Amniotic stem cell (primary cell): ENCODE results near the gene LRMDA.

Source experiments
- DNase-seq: peaks from one replicate; lab custom pipeline; 2025; lab: John Stamatoyannopoulos, UW

LRMDA gene

GRCh38 chr10:75646218-75646915 lies 214.9 kb downstream of the LRMDA start:
- DNase-seq, result no peak

- DNase-seq, result no peak
Observed at GRCh38 chr10:75646916-75647315, 215.5 kb downstream of the LRMDA start.

- DNase-seq, result no peak
Observed at GRCh38 chr10:75647675-75648074, 216.3 kb downstream of the LRMDA start.

DNA sequence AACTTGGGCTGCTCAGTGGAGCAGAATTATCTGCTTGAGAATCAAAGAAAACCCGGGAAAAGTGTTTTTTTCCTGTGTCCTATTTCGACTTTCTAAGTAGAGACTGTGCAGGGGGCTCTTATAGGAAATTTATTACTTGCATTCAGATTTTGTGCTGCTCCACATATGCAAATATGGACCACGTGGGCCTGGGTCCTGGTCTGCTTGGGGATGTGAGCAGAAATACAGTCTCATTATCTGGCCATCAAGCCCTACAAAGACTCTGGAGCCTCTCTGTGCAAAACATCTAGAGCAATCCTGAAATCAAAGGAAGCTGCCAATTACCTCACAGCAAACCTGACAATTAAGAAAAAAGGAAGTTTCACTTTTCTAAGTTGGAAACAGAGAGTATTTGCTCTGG lies 216.9 kb downstream of the LRMDA start:
- no peak for DNase-seq

DNA sequence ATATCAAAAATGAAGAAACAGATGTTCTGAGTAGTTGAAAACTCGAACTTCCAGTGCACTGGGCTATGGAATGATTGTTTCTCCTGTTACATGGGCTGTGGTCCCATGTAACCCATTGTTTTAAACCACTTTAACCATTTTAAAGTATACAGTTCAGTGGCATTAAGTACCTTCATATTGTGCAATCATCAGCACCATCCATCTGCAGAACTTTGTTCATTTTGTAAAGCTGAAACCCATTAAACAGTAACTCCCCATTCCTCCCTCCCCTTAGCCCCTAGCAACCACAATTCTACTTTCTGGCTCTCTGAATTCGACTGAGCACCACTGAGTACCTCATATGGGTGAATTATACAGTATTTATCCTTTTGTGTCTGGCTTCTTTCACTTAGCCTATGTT lies 217.4 kb downstream of the LRMDA start:
- DNase-seq, result no peak

- no peak for DNase-seq
Observed at GRCh38 chr10:75649466-75649865, 218.0 kb downstream of the LRMDA start.

- DNase-seq, result no peak
Observed at GRCh38 chr10:75650648-75651047, 219.2 kb downstream of the LRMDA start.

GRCh38 chr10:75651417-75651816 lies 220.0 kb downstream of the LRMDA start:
- no peak for DNase-seq

- DNase-seq, result no peak
Observed at GRCh38 chr10:75652146-75652740, 220.8 kb downstream of the LRMDA start.

- no peak for DNase-seq
Observed at GRCh38 chr10:75653761-75654160, 222.3 kb downstream of the LRMDA start.

DNA sequence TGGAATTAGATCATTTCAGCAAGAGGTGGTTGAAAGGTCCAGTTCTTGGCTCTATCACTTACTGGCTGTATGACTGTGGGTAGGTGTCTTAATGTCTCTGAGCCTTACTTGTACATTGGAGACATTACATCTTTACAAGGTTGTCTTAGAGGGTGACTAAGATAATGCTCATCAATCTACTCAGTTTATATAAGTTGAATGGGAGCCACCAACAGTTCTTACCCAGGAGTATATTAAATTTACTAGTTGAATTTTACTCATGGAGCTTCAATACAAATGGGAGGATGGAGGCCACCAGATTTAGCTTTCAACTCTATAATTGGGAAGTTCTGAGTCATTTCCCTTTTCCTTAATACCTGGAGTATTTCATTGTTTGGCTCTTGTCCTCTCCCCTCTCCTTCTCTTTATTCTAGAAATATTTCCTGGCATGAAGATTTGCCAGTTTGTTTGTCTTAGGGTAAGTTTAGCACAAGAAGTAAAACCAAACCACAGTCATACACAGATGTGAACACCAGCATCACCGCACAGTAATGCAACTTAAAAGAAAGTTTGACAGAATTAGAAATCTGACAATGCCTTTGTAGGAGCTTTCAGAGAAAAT lies 222.8 kb downstream of the LRMDA start:
- DNase-seq, result no peak

DNA sequence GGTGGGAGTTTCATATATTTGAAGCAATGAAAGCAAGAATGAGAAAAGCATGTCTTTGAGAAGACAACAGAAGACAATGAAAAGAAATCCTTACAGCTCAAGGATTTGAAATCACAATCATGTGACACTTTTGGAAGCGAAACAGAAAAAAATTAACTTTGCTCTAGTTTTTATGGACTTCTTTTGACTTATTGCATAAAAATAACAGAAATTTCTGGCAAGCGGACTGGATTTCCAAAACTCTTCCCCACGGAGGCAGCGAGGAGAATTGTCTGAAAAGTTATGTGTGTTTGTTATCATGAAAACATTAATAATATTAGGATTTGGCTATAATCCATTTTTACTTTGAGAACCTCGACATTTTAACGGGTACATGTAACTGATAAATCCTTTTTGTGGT lies 223.3 kb downstream of the LRMDA start:
- no peak for DNase-seq

DNA sequence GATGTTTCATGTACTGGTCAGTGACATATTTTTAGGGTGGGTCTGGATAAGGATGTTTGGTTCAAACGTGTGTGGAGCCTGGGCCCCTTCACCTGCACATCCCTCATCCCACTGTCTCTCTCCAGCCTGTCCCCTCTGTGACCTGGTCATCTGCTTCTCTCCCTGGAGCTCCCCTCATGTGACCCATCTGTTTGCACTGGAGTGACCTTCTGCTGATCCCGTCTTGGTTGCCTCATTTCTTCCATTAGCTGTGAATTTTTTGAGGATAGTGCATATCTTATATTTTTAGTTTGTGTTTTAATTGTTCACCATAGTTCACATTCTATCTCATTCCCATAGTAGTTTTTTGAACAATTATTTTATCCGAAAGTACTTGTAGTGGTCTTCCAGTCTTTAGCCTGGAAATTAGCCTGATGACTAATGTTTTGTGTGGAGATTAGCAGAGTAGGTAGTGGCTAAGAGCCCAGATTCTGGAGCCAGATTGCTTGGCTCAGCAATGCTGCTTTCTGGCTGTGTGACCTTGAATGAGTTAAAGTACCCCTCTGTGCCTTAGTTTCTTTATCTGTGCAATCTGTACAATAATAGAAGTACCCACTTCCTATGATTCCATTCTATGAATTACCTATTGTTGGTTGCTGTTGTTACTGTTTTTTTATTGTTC lies 224.5 kb downstream of the LRMDA start:
- no peak for DNase-seq

- no peak for DNase-seq
Observed at GRCh38 chr10:75657351-75657750, 225.9 kb downstream of the LRMDA start.

DNA sequence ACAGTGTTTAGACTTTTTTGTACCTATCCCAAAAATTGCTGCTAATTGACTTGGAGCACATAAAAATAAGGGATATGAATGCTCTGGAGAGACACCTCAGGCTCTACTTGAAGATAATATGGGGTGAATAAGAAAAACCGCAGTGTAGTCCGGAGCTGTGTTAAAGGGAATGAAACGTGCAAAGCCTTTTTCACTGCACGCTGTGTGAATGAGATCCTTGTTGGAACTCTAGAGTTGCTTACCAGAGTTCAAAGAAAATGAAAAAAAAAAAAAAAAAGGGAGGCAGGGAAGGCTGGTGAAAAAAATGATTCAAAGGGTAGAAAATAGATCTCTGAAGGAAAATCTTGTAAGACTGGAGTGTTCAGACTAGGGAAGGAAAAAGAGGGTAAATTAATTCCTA lies 226.6 kb downstream of the LRMDA start:
- DNase-seq, result no peak

GRCh38 chr10:75658496-75658895 lies 227.1 kb downstream of the LRMDA start:
- DNase-seq, result no peak

DNA sequence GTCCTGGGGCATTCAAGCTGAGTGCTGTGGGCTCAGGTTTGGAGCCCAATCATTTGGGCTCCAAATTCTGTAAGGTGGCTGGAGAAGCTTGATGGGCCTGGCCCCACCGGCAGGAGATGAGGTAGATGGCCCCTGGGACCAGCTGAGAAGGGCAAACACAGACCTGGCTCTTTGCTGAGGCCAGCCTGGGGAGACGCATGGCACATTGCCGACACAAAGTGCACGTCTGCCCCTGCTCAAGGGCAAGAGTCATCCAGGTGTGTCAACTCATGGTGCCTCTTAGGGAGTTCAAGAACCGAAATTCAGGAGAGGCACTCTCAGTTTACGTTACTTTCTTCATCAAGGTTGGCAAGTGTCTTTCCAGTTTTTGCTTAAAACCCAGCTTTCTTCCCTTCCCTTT lies 227.5 kb downstream of the LRMDA start:
- no peak for DNase-seq

GRCh38 chr10:75660823-75661222 lies 229.4 kb downstream of the LRMDA start:
- no peak for DNase-seq

GRCh38 chr10:75662715-75663114 lies 231.3 kb downstream of the LRMDA start:
- no peak for DNase-seq

GRCh38 chr10:75663947-75664664 lies 232.7 kb downstream of the LRMDA start:
- no peak for DNase-seq

GRCh38 chr10:75664968-75665367 lies 233.5 kb downstream of the LRMDA start:
- DNase-seq, result no peak

GRCh38 chr10:75665707-75666106 lies 234.3 kb downstream of the LRMDA start:
- DNase-seq, result no peak
